ENCODE data around the gene ANTXR1.

GRCh38 chr2:69003731-69004130, 9.2 kb upstream of the ANTXR1 start:
- TF ChIP-seq EZH2phosphoT487 (IDR thresholded peaks at IDR 0.05; ENCODE audit: low read depth) (no peak), CTCF (IDR thresholded peaks at IDR 0.05; ENCODE audit: low read depth, low read length) (no peak)
